ENCODE data around the gene TNNC2. TPM values are rescaled to one million over a fixed set of nuclear protein-coding genes. Genes with fewer than 3 reads are reported as not detected.

TNNC2 gene
- total RNA-seq, 1 donor from 2014 or later = 0.52 TPM

GRCh38 chr20:45848421-45848820 is 21.3 kb upstream of the TNNC2 start:
- Mint-ChIP-seq H3K36me3 (ENCODE audit: low read depth) (no peaks in the 10 kb centered on the region), H3K27me3 (ENCODE audit: low read depth) (no peaks in the 10 kb centered on the region), H3K9me3 (ENCODE audit: low read depth) (no peaks in the 10 kb centered on the region), H3K4me1 (ENCODE audit: low read depth) (no peaks in the 10 kb centered on the region), H3K4me3 (ENCODE audit: unreplicated experiment) (no peak overlapping the region), H3K27ac (ENCODE audit: unreplicated experiment) (no peak overlapping the region)
- peak; percentile 79 for DNase-seq (ENCODE audit: low spot score)
- no peak for TF ChIP-seq CTCF (IDR thresholded peaks at IDR 0.05)

GRCh38 chr20:45845452-45845851 is 18.3 kb upstream of the TNNC2 start:
- Mint-ChIP-seq H3K4me3 (ENCODE audit: unreplicated experiment) (no peak overlapping the region), H3K36me3 (ENCODE audit: low read depth) (peaks cover 6% of the 10 kb centered on the region), H3K27ac (ENCODE audit: unreplicated experiment) (no peak overlapping the region), H3K4me1 (ENCODE audit: low read depth) (peaks cover 7% of the 10 kb centered on the region), H3K9me3 (ENCODE audit: low read depth) (no peaks in the 10 kb centered on the region), H3K27me3 (ENCODE audit: low read depth) (no peaks in the 10 kb centered on the region)
- no peak for TF ChIP-seq CTCF (IDR thresholded peaks at IDR 0.05)
- DNase-seq (ENCODE audit: low spot score) = no peak

- no peaks in the 10 kb centered on the region for H3K9me3 Mint-ChIP-seq (ENCODE audit: low read depth)
- DNase-seq (ENCODE audit: low spot score) = no peak
- H3K36me3 Mint-ChIP-seq (ENCODE audit: low read depth) = peaks cover 6% of the 10 kb centered on the region
- H3K27ac Mint-ChIP-seq (ENCODE audit: unreplicated experiment) = no peak overlapping the region
- no peaks in the 10 kb centered on the region for H3K27me3 Mint-ChIP-seq (ENCODE audit: low read depth)
- H3K4me1 Mint-ChIP-seq (ENCODE audit: low read depth) = peaks cover 7% of the 10 kb centered on the region
- no peak overlapping the region for H3K4me3 Mint-ChIP-seq (ENCODE audit: unreplicated experiment)
- TF ChIP-seq CTCF (IDR thresholded peaks at IDR 0.05) = no peak
Measured at GRCh38 chr20:45843506-45843905, 16.4 kb upstream of the TNNC2 start.

- no peak overlapping the region for H3K4me3 Mint-ChIP-seq (ENCODE audit: unreplicated experiment)
- H3K36me3 Mint-ChIP-seq (ENCODE audit: low read depth) = peaks cover 6% of the 10 kb centered on the region
- no peak for TF ChIP-seq CTCF (IDR thresholded peaks at IDR 0.05)
- H3K4me1 Mint-ChIP-seq (ENCODE audit: low read depth) = peaks cover 9% of the 10 kb centered on the region
- H3K9me3 Mint-ChIP-seq (ENCODE audit: low read depth) = no peaks in the 10 kb centered on the region
- DNase-seq (ENCODE audit: low spot score) = no peak
- H3K27ac Mint-ChIP-seq (ENCODE audit: unreplicated experiment) = peak overlapping the region; percentile 57
- H3K27me3 Mint-ChIP-seq (ENCODE audit: low read depth) = no peaks in the 10 kb centered on the region
Measured at GRCh38 chr20:45842169-45842812, 15.2 kb upstream of the TNNC2 start.

GRCh38 chr20:45841407-45842129 is 14.5 kb upstream of the TNNC2 start:
- no peak overlapping the region for H3K4me3 Mint-ChIP-seq (ENCODE audit: unreplicated experiment)

More at GRCh38 chr20:45841407-45842129, 14.5 kb upstream of the TNNC2 start:
- no peak for DNase-seq (ENCODE audit: low spot score)
- Mint-ChIP-seq H3K36me3 (ENCODE audit: low read depth) (peaks cover 6% of the 10 kb centered on the region), H3K27ac (ENCODE audit: unreplicated experiment) (no peak overlapping the region), H3K4me1 (ENCODE audit: low read depth) (peaks cover 16% of the 10 kb centered on the region), H3K9me3 (ENCODE audit: low read depth) (no peaks in the 10 kb centered on the region), H3K27me3 (ENCODE audit: low read depth) (no peaks in the 10 kb centered on the region)
- no peak for TF ChIP-seq CTCF (IDR thresholded peaks at IDR 0.05)

All from chondrocyte (in vitro differentiated cells).